ENCODE results near the gene MYO19.

MYO19 gene

DNA sequence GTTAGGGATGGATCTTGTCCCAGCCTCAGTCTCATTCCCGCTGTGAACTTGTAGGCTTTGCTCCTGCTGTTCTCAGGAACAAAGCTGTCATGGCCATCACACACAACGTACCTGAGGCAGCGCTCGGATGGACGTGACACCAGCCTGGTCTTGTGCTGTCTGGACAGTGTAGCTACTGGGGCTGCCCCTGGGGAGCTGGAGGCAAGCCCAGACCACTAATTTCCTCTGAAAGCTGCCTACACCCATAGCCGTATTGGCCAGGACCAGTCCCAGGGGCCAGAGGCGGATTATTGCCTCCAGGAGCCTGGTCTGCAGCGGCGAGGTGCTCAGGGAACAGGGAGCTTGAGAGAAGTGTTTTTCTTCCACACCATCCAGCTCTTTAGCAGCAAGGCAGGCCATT is 36.5 kb downstream of the MYO19 start:
- POLR2A ChIA-PET = no interaction called here
- DNase-seq (ENCODE audit: extremely low spot score) = no peak
- CTCF ChIA-PET = interaction anchor here (0.8 to 1.5 kb wide), 4 partner anchors 9 to 349 kb away, joined by 3 to 6 read pairs (median 4); no protein-coding TSS in a partner anchor
- TF ChIP-seq, protein P1, sequence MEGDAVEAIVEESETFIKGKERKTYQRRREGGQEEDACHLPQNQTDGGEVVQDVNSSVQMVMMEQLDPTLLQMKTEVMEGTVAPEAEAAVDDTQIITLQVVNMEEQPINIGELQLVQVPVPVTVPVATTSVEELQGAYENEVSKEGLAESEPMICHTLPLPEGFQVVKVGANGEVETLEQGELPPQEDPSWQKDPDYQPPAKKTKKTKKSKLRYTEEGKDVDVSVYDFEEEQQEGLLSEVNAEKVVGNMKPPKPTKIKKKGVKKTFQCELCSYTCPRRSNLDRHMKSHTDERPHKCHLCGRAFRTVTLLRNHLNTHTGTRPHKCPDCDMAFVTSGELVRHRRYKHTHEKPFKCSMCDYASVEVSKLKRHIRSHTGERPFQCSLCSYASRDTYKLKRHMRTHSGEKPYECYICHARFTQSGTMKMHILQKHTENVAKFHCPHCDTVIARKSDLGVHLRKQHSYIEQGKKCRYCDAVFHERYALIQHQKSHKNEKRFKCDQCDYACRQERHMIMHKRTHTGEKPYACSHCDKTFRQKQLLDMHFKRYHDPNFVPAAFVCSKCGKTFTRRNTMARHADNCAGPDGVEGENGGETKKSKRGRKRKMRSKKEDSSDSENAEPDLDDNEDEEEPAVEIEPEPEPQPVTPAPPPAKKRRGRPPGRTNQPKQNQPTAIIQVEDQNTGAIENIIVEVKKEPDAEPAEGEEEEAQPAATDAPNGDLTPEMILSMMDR (IDR thresholded peaks at IDR 0.05; ENCODE audit: control extremely low read depth, extremely low read depth, low read depth, missing control alignments) = no peak

DNA sequence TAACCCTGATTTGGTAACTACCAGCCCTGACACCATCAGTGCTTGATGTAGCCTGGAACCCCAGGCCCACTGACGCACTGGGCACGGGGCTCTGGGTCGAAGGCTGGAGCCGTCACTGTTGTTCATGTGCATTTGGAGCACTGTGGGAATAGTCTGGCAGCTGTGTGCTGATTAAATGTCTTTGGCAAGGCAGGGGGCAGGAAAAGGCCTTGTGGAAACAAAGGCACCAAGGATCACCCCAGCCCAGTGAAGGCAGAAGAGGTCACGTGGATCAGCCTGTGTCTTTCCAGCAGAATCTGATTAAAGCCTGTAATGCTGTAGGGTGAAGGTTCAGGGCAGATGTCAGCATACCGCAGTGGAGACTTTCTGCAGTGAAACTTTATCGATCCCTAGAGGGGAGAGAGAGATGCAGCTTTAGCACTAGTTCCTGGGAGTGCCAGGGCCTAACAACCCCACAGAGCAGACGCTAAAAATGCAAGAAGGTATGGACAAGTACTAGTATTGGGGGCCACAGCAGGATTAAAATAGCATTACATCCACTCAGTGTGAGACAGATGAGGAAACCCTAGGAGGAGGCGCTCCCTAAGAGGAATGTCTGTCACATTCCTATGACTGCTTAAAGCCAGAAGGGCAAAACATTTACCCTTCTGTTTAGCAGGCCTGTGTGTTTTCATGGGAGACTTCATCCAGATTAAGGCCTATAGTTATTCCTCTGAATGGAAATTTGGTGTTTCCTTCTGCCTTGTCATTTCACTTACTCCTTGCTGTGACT is 38.5 kb downstream of the MYO19 start:
- TF ChIP-seq, protein P1 (IDR thresholded peaks at IDR 0.05; ENCODE audit: control extremely low read depth, extremely low read depth, low read depth, missing control alignments) = no peak
- POLR2A ChIA-PET = no interaction called here
- CTCF ChIA-PET = interaction anchor here (1.3 kb wide), 1 partner anchor 13 kb away, joined by 4 read pairs; no protein-coding TSS in a partner anchor
- no peak for DNase-seq (ENCODE audit: extremely low spot score)

DNA sequence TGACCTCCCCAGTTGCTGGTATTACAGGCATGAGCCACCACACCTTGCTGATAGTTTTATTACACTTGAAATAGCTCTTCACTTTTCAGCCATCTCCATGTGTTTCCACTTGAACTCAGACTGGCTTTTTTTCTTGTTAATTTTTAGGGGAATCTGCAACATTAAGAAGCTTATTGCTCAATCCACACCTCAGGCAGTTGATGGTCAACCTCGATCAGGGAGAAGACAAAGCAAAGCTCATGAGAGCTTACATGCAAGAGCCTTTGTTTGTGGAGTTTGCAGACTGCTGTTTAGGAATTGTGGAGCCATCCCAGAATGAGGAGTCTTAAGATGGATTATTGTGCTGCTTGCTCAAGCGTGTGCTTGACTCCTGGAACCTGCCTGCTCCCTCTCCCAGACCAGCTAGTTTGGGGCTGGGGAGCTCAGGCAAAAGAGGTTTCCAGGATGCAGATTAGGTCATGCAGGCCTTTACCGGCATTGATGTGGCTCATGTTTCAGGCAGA is 39.5 kb downstream of the MYO19 start:
- TF ChIP-seq, protein P1 (IDR thresholded peaks at IDR 0.05; ENCODE audit: control extremely low read depth, extremely low read depth, low read depth, missing control alignments) = no peak
- ChIA-PET CTCF (interaction anchor here (1.2 to 1.3 kb wide), 2 partner anchors 10 to 12 kb away, joined by 3 to 4 read pairs; no protein-coding TSS in a partner anchor), POLR2A (interaction anchor here (1.1 kb wide), 1 partner anchor 12 kb away, joined by 3 read pairs; no protein-coding TSS in a partner anchor)
- DNase-seq (ENCODE audit: extremely low spot score) = no peak

DNA sequence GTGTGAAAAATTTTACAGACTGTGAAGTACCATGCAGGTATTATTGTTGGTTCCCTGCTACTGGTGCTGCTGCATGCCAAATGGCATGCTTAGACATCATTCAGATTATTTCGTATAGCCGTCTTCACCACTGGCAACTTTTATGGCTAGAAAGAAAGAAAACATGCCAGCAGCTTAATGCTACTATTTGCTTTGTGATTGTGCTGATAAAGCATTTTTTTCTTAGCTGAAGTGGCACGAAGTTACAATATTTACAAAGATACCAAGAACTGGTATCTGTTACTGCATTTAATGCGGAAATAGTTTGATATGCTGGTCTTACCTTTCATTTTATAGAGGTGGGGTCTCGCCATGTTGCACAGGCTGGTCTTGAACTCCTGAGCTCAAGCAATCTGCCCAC is 40.0 kb downstream of the MYO19 start:
- TF ChIP-seq, protein P1 (IDR thresholded peaks at IDR 0.05; ENCODE audit: control extremely low read depth, extremely low read depth, low read depth, missing control alignments) = no peak
- ChIA-PET POLR2A (interaction anchor here (1.1 kb wide), 1 partner anchor 12 kb away, joined by 3 read pairs; no protein-coding TSS in a partner anchor), CTCF (interaction anchor here (1.2 to 1.3 kb wide), 2 partner anchors 10 to 11 kb away, joined by 3 to 4 read pairs; no protein-coding TSS in a partner anchor)

DNA sequence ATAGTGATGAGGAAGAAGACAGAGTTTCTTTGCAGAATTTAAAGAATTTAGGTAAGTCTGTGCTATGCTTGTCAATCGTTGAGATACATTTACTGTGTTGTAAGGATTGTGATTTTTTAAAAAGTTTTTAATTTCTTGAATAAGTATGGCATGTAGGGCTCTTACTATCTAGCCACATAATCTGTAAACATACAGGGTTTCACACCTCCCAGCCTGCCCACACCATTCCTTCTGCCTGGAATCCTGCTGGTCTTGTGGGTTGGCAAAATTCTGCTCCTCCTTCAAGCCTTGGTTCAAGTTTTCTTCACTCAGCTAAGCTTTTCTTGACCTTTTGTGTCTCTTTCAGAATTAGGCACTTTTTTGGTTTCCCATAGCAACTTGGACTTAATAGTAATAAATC is 40.7 kb downstream of the MYO19 start:
- TF ChIP-seq, protein P1 (IDR thresholded peaks at IDR 0.05; ENCODE audit: control extremely low read depth, extremely low read depth, low read depth, missing control alignments) = no peak
- ChIA-PET POLR2A (no interaction called here), CTCF (interaction anchor here (1.2 kb wide), 2 partner anchors 9 to 11 kb away, joined by 3 to 4 read pairs; no protein-coding TSS in a partner anchor)
- no peak for DNase-seq (ENCODE audit: extremely low spot score)

More for the DNA sequence above, 40.0 kb downstream of the MYO19 start:
- no peak for DNase-seq (ENCODE audit: extremely low spot score)

Measured in GM10248 (cell line).